SKM-1 (cell line): ENCODE measurements around the gene CYP4X1.
"Not testable (repeated sequence)": the region's sequence is repeated elsewhere in the genome, so short reads cannot be mapped to it uniquely, and the experiment has no call there.

Experiments
- DNase-seq: peaks from one replicate; lab custom pipeline; 2025; ENCODE audit not compliant: unreplicated experiment; lab: John Stamatoyannopoulos, UW

CYP4X1 gene

GRCh38 chr1:47023268-47024140 is at the start of gene CYP4X1:
Gene CYP4X1 (plus strand): TSS chr1:47023669. CDS start chr1:47023818, 149 bp downstream.
- DNase-seq = no peak

GRCh38 chr1:46983166-46983829 is 40.2 kb upstream of the CYP4X1 start:
- DNase-seq = no peak

GRCh38 chr1:46983830-46984586 is 39.5 kb upstream of the CYP4X1 start:
- no peak for DNase-seq

- DNase-seq = not testable (repeated sequence)
Measured at GRCh38 chr1:46990541-46990940, 32.9 kb upstream of the CYP4X1 start.

GRCh38 chr1:46991083-46991923 is 32.2 kb upstream of the CYP4X1 start:
- no peak for DNase-seq

GRCh38 chr1:46996659-46997281 is 26.7 kb upstream of the CYP4X1 start:
- DNase-seq = no peak

GRCh38 chr1:47002211-47002610 is 21.3 kb upstream of the CYP4X1 start:
- DNase-seq = no peak

- no peak for DNase-seq
Measured at GRCh38 chr1:47003896-47004403, 19.5 kb upstream of the CYP4X1 start.

GRCh38 chr1:47006437-47006836 is 17.0 kb upstream of the CYP4X1 start:
- DNase-seq = not testable (repeated sequence)

GRCh38 chr1:47013293-47013692 is 10.2 kb upstream of the CYP4X1 start:
- no peak for DNase-seq

GRCh38 chr1:47021070-47021469 is 2.4 kb upstream of the CYP4X1 start:
- DNase-seq = no peak

- DNase-seq = no peak
Measured at GRCh38 chr1:47024141-47024801, 802 bp downstream of the CYP4X1 start.

GRCh38 chr1:47030170-47030805 is 6.8 kb downstream of the CYP4X1 start:
- DNase-seq = no peak

GRCh38 chr1:47031059-47031458 is 7.6 kb downstream of the CYP4X1 start:
- no peak for DNase-seq

- no peak for DNase-seq
Measured at GRCh38 chr1:47031585-47031984, 8.1 kb downstream of the CYP4X1 start.

- no peak for DNase-seq
Measured at GRCh38 chr1:47036764-47037163, 13.3 kb downstream of the CYP4X1 start.

GRCh38 chr1:47059376-47059775 is 35.9 kb downstream of the CYP4X1 start:
- DNase-seq = no peak

GRCh38 chr1:47067097-47067594 is 43.7 kb downstream of the CYP4X1 start, which contains the start of gene CYP4Z1:
Gene CYP4Z1 (plus strand): TSS chr1:47067231. CDS start chr1:47067491, 260 bp downstream.
- DNase-seq = no peak

GRCh38 chr1:47069080-47069479 is 45.6 kb downstream of the CYP4X1 start:
- not testable (repeated sequence) for DNase-seq
